SHP77 treated with DMSO at 0.1 percent for 48 hours (cell line): ENCODE measurements around the gene PDCL3.
A peak's percentile ranks its signal among the peaks of the same experiment; 100 is the strongest.

Experiments used
- DNase-seq: peaks from one replicate; lab custom pipeline; 2025; lab: John Stamatoyannopoulos, UW

Gene PDCL3

DNA sequence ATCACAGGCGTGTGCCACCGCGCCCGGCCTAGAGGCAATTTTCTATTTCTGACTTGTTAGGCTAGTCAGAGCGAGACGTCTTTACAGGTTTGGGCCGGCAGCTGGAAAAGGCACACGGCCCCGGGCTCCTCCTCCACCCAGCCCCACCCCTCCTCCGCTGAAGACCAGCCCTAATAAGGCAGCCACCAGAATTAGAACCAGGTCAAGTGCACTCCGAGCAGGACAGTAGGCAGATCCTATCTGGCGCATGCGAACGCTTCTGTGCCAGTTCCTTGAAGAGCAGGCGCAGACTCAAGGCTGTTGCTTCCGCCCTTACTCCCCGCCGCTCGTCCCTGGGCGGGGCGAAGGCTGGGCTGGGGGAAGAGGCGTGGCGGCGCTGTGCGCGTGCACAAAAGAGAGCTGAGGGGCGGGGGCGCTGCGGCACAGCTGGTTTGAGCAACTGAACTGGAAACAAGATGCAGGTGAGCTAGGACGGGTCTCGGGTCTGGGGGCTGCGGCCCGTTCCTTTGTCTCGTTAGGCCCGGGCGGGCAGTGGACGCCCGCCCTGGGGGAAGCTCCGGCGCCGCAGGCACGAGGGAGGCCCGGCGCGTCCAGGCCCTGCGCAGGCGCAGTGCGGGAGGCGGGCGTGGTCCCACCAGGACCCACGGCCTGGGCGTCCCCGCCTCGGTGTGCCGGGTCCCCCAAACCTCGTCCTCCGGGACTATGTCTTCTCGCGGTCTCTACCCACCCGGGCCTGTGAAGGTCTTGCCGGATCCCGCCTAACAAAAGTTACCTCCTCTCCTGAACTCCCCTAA is at the start of gene PDCL3:
Gene PDCL3, plus strand, starts transcription at position 381 of the 794 bp plus-strand sequence. Its CDS starts 75 bp downstream, at position 456.
- peak; percentile 84 for DNase-seq

DNA sequence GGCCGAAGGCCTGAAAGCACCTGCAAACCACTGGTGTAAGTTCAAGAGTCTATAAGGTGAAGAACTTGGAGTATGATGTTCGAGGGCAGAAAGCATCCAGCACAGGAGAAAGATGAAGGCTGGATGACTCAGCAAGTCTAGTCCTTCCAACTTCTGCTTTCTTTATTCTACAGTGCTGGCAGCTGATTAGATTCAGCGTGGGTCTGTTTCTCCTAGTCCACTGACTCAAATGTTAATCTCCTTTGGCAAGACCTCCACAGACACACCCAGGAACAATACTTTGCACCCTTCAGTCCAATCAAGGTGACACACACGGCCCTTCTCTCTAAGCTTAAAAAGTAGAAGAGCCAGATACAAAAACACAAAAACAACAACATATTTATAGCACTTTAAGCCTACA is 49.1 kb upstream of the PDCL3 start:
- DNase-seq = no peak

DNA sequence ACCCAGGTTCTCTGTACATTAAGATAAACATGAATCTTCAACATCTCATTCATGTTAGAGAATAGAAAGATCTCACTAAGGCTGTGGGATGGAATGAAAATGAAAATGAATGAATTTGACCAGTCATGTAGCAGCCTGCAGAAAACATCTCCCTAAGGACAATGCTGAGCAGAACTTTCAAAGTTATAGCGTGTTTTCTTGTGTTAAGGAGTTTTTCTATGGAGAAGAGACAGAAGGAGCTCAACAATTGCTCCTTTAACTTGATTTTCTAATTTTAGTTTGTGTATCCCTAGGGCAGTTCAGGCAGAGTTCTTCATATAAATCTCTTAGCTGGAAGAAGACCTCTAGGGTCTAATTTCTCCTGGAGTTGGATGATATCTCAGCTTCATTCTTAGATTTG is 45.2 kb upstream of the PDCL3 start:
- DNase-seq = no peak

DNA sequence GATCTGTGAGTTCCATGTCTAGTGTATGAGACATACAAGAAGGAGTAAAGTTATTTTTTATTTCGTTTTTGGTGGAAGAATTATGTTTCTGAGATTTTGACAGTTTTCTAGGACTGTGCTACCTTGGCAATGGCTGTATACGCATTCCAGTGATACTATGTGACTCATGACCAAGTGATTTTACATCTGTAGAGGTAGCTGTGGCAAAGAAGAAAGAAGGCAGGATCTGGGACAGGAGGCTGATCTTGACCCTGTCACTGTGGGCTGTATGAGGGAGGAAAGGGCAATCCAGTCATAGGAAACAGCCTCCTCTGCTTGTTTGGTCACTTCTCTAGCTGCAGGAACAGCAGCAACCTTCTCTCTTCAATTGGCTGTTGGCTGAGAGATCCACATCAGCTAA is 44.0 kb upstream of the PDCL3 start:
- DNase-seq = no peak

DNA sequence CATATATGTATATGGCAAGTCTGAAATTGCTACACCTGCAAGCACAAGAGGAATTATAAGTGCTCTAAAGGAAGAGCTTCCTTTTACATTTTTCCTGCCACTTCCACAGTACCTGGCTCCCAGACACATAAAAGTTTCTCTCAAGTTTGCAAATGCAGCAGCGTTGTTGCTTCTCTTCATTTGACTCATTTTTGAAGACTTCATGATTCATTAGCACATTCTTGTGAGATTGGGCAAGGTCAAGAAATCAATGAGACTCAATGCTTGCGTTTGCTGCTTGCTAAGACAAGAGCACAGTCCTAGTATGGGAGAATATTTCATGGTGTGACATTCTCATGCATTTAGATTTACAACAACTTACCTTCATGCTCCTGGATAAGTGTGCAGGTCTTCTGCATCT is 42.6 kb upstream of the PDCL3 start:
- DNase-seq = no peak

DNA sequence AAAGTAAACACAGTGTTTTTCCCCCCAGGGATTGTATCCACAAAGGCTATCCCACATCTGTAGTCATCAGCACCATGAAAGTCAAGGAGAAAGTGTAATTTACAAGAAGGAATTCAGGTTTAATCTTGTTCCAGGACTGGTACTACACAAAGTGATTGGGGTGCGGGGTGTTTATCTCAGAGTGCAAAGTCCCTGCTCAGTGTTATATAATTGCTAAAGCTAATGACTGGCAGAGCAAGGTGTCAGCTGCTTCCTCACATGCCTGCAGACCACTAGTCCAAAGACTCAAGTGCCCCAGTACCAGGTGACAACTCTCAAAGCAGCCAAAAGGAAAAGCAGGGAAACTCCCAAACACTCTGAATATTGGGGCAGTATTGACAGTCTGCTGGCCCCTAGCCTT is 40.4 kb upstream of the PDCL3 start:
- DNase-seq = no peak

DNA sequence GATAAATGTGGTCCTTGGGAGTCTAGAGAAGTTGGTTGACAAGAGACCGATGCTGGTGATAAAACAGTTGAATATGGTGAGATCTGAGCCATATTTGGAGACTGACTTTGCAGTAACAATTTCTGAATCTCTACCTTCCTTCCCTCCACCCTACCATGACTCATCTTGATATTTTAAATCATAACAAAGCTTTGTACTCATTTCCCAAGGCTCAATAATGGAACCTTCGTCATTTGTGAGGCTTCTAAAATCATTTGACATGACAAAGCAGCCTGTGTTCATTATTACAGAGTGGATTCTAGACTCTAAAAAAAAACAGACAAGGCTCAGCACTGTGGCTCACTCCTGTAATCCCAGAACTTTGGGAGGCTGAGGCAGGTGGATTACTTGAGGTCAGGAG is 38.5 kb upstream of the PDCL3 start:
- no peak for DNase-seq

DNA sequence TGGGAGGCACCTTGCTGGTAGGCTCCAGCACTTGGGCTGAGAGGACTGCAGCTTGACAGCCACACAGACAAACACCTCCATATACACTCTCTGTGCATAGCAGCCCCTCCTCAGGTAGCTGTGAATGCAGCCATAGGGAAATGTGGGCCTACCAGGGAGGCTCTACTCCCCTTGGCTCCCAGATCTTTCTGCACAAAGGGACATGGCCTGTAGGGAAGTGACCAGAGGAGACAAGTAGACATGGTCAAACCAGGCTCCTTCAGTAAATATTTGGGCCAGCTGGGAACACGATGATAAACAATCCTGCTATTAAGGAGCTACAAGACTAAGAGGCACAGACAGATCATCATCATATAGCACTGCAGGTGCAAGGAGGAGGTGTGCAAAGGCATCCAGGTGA is 35.9 kb upstream of the PDCL3 start:
- no peak for DNase-seq

DNA sequence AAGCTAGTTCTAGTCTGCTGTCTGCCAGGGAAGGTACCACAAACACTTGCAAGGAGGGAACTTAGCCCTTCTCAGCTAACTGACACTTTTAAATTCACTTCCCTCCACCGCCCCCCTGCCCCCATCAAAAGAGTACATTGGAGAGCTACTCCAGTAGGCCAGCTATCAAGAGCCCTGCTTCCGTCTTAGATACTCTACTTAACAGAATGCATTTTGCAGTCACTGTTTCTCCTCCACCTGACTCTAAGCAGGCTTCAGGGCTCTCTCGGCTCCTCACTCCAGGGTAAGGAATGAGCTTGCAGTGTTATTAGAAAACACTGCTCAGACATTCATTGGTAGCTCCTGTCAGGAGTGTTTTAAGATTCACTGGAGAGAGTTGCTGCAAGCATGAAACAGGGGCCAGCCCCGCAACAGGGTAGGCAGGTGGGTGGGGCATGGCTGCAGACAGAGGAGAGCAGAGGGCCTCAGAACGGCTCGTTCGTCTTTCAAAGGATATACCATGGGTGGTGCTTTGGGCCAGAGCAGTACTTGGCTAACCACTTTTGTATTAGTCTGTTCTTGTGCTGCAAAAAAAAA is 35.3 kb upstream of the PDCL3 start:
- no peak for DNase-seq

DNA sequence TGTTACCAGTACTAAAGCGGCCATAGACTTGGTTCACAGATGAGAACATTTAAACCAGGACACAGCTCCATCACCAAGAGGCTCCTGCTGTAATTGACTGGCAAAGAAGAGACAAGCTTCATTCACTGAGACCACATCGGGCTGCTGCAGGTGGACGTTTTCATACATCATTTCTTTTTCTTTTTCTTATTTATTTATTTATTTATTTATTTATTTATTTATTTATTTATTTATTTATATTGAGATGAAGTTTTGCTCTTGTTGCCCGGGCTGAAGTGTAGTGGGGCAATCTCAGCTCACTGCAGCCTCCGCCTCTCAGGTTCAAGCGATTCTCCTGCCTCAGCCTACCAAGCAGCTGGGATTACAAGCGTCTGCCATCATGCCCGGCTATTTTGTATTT is 33.6 kb upstream of the PDCL3 start:
- DNase-seq = no peak

DNA sequence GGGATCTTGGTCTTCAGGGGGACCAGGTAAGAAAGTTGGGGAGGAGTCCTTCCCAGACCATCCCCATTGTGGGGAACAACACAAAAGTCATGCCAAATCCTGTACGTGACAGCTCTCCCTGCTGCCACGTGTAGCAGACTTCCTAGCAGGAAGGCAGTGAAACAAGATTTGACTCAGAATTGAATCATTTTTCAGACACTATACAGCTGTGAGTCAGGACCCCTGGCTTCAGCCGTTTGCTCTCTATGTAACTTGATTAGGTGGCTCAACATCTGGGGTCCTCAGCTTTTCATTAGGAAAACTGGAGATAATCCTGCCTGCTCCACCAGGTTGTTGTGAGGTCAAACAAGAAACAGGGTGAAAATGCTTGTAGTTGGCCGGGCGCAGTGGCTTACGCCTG is 32.9 kb upstream of the PDCL3 start:
- no peak for DNase-seq

DNA sequence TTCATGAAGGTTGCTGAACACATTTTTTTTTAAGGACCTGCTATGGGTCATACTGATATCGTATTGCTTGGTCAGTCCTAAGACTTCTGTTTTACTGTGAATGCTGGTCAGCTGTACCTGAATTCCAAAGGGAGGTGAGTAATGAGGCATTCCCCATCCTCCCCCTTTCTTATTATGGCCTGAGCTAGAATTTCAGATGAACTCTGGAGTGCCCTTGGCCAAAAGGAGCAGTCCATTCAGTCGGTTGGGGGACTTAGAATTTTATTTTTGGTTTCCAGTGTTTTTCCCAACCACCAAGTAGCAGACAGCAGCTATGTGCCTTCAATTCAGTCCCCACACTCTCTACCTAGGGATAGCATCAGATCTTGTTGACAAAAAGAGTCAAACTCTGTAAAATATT is 26.9 kb upstream of the PDCL3 start:
- DNase-seq = no peak

DNA sequence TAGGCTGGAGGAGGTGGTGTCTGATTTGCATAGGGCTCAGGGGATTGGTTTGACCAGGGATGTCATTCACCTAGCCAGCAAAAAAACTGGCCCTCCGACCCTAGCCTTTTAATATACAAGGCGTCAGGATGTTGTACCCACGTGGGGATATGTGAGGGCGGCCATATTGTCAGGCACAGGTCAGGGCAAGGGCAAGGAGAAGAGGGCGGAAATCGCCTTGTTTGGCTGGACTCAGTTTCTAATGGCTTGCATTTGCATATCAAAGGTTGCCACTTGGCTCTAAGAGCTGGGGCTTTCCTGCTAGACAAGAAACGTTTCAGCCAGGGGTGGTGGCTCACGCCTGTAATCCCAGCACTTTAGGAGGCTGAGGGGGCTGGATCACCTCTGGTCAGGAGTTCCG is 24.9 kb upstream of the PDCL3 start:
- DNase-seq = no peak

DNA sequence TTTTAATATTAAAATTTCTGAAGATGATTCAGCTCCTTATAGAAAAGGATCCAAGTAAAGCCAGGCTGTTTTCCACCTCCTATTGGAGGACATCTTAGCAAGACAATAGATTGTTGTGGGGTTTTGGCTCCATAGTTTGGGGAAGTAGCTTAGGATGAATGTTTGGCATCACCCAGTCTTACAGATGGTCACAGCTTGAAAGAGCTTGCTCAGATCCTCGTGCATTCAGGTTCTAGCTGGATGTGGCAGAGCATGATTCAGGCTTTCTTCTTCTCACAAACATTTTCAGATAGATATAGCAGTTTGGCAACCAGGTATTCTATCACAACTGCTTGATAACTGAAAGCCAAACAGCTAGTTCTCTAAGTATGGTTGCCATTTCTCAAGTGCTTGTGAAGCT is 23.6 kb upstream of the PDCL3 start:
- DNase-seq = no peak

DNA sequence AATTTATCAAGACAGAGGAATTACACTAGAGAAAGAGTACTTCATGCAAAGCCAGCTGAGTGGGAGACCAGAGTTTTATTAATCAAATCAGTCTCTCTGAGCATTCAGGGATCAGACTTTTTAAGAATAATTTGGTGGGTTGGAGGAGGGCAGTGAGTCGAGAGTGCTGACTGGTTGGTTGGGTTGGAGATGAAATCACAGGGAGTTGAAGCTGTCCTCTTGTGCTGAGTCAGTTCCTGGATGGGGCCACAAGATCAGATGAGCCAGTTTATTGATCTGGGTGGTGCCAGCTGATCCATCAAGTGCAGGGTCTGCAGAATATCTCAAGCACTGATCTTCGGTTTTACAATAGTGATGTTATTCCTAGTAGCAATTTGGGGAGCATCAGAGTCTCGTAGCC is 21.4 kb upstream of the PDCL3 start:
- DNase-seq = no peak

DNA sequence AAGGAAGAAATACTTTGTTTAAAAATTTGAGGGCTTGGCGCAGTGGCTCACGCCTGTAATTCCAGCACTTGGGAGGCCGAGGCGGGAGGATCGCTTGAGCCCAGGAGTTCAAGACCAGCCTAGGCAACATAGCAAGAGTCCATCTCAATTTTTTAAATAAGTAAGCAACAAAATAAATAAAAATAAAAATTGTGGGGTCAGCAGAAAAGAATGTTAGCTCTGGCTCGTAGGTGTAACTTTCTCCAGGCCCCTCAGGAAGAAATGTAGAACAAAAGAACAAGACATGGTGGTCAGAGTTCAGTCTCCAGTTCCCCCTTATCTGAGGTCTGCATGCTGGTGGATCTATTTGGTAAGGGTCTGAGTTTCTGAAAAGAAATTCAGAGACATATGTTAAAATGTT is 20.4 kb upstream of the PDCL3 start:
- no peak for DNase-seq

DNA sequence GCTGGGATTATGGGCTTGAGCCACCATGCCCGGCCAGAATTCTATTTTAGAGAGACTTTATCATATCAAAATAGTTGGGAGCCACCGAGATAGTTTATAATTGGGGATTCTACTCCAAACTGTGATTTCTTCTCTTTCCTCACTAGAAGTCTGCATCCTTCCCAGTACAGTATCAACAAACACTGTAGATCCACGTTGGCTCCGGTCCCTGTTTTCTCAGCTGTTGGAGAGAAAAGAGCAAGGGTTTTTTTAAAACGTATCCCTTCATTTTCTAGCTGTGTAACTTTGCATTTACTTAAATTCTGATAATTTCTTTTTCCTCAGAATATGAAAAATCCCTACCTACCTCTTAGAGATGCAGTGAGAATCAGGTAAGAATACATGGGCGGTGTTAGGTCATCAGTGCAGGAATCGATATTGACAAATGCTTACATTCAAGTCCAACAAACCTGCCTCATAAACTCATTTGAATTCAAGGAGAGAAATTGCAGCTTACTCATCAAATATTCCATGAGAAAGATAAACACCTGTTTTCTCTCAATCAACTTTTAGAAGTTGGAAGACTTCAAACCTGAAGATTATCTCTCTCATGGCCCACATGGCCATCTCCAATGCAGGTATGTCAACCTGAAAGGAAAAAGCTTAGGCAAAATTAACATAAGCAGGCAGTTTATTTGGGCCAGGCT is 17.7 kb upstream of the PDCL3 start:
- DNase-seq = no peak

DNA sequence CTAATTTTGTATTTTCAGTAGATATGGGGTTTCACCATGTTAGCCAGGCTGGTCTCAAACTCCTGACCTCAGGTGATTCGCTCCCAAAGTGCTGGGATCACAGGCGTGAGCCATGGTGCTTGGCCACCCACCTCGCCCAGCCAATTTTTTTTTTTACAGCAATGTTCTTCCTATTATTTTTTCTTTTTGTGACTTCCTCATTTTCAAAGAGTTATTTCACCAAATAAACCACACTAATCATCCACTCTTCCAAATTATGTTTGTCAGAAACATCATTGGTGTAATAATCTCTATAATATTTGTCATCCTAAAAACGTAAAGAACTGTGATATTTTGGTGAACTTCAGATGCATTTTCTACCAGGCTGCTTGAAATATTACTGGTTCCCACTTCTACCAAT is 16.3 kb upstream of the PDCL3 start:
- DNase-seq = no peak

DNA sequence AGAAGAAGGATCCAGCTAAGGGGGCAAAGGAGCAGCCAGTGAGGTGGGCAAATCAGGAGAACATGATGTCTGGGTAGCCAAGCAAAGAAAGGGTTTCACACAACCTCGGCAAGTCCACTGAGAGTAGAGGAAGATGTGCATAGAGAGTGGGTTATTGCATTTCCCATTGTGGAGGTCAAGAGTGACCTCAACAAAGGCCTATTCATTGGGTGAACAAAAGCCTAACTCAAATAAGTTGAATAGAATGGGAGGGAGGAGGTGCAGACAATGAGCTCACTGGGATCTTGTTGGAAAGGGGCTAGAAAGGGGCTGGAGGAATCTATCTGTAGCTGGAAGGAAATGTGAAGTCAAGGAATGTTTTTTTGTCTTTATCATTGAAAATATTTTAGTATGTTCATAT is 14.0 kb upstream of the PDCL3 start:
- DNase-seq = no peak

DNA sequence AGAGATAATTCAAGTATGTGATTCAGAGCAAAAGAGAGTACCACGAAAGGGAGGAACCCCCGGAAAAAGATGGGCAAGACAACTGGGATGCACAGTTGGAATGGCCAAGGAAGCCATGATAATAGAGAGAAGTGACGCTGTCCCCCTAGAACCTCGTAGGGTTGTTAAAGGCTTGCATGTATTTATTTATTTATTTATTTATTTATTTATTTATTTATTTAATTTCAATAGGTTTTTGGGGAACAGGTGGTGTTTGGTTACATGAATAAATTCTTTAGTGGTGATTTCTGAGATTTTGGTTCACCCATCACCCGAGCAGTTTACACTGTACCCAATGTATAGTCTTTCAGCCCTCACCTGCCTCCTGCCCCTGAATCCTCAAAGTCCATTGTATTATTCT is 11.5 kb upstream of the PDCL3 start:
- no peak for DNase-seq

DNA sequence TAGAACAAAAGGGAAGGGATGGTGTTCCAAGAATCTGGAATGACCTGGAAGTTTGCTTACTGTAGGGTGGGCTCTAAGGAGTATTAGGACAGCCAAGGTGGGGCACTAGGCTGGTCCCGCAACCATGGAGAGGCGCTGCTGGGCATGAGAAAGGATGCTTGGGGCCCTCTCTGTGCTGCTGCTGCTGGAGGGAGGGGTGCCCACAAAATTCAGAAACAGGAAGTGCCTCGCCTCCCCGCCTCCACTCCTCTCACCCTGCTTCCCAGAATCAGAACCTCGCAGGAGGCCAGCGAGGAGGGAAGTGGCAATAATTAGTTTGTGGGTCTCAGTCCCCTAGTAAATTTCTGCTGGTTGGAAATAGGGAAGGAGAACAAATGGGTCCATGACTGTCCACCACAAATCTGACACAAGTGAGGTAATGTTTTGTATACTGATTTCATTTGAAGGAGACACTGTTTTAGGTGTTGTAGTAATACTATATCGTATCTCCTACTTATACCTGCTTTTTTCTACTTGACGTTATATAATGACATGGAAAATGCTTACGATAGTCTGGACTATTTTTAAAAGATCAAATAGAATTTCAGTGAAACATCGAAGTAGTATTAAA is 7.9 kb upstream of the PDCL3 start:
- no peak for DNase-seq

DNA sequence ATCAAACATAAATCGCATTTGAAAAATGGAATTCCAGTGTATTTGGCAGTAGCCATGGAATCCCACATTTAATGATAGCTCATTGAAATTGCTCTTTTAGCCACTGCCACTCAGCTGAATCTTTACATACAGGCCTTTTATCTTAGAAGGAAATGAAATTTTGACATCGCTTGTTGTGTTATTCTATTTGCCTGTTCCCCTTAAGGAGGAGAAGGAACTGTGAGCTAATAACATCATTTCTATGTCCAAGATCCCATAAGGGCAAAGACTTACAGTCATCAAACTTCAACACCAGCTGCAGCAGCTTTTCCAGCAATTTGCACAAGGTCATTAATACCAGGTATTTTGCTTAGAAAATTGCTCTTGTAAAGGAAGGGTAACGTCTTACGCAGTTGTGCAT is 6.0 kb upstream of the PDCL3 start:
- DNase-seq = no peak

DNA sequence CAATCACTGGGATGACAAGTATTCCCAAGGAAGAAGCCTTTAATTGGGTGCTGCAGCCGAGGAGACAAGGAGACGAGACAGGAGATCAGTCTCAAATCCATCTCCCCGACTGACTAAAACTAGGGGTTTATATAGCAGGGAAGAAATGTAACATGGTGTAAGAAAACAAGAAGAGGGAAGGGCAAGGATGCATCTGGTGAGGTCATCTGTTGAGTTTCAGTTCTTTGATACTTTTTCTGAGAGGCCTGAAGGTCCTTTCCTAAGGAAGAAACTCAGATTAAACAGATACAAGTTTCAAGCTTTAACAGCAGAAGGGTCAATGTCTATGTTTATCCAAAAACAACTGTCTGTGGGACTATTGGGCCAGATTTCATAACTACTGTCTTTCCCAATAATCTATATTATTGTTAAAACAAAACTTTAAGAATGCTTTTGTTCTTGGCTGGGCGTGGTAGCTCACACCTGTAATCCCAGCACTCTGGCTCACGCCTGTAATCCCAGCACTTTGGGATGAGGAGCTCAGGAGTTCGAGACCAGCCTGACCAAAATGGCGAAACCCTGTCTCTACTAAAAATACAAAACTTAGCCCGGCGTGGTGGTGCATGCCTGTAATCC is 2.5 kb upstream of the PDCL3 start:
- no peak for DNase-seq
